Left cardiac atrium (tissue), 4 donors: ENCODE measurements around the gene CEL. TPM values are rescaled to one million over a fixed set of nuclear protein-coding genes. Genes with fewer than 3 reads are reported as not detected.

ENCODE experiments used
- ATAC-seq, 2 donors: fragments of 200-7000 bp; cut with Tn5 transposase; one replicate each; pipeline ENCODE4 v1.9.1; 2020; ENCODE audit warnings: mild to moderate bottlenecking in 2 of 2, moderate library complexity in 2 of 2
- DNase-seq: peaks from one replicate; pipeline ENCODE4 v3.0.0-alpha.2; 2020
- intact Hi-C, 2 donors: fragments of 100-400 bp; cut with DNase I; formaldehyde crosslinking; loops; one replicate each; pipeline versions ENCODE4 v1.14.1 to v1.15.1; 2022 to 2023
- total RNA-seq, 2 donors: library from RNA; stranded (reverse); fragmentation: NEBNext Ultra II Directional; extraction: Animal tissue kit (Norgen Biotek cat#: 25700); gene quantifications; one replicate each; pipeline ENCODE4 v1.2.1, GENCODE V29; 2021
- donor health status: DM: no; HTN: yes; CAD: no.
- donor health status: DM: no; HTN: yes; CAD: no; lungs with severe emphysema.
- donor health status: DM: yes; HTN: yes; CAD: no.
- donor health status: Dilated cardiomyopathy.

CEL gene
- total RNA-seq, 2 donors from 2014 or later, result 2.5 to 8.8 TPM

DNA sequence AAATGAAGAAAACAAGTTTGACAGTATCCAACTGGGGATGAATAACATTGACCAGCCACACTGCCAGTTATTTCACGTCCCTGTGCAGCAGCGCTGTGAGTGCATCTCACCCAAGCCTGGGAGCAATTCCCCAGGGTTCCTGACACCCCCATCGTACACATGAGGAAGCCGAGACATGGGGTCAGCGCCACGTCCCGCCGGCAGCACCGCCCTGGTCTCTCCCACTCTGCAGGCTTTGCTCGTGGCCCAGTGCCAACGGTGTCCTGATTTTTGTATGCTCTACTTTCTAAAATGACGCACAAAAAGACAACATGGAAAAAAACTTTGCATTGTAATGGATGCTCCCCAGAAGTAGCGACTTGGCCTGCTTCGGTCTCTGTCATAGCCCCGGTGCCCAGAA, 16.6 kb upstream of the CEL start:
- intact Hi-C loops, result loop anchor here in 1 of 2 donors (10.0 kb wide), 1 partner anchor 100 kb away; no protein-coding TSS in a partner anchor
- DNase-seq, result no peak
- ATAC-seq, result no peak

DNA sequence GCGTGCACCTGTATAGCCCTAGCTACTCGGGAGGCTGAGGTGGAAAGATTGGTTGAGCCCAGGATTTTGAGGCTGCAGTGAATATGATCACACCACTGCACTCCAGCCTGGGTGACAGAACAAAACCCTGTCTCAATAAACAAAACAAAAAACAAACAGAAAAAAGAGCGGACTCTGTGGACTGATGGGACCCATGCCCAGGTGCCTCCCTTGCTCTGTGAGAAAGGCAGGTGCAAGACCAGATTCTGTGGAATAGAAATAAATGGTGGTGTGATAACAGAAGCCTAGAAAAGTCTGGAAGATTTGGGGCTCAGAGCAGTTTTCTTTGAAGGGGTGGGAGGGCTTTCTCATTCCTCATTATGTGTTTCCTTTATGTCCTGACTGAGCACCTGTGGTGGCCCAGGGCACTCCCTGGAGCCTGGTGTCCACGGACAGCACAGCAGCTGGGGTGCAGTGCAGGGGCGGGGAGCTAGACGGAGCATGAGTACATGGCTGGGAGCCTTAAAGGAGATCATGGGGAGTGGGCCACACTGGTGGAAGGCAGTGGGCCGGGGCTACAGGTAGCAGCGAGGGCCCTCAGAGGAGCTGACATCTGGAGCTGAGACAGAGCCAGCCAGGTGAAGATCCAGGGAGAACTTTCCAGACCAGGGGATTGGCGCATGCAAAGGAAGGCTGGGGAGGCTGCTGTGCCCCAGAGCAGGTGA, 15.4 kb upstream of the CEL start:
- no peak for ATAC-seq
- intact Hi-C loops, result loop anchor here in 1 of 2 donors (10.0 kb wide), 1 partner anchor 98 kb away; no protein-coding TSS in a partner anchor
- DNase-seq, result no peak

GRCh38 chr9:133046900-133047295, 14.9 kb upstream of the CEL start:
- ATAC-seq, result no peak
- intact Hi-C loops, result loop anchor here in 1 of 2 donors (10.0 kb wide), 1 partner anchor 98 kb away; no protein-coding TSS in a partner anchor
- DNase-seq, result no peak

GRCh38 chr9:133048595-133048994, 13.2 kb upstream of the CEL start:
- intact Hi-C loops, result loop anchor here in 1 of 2 donors (10.0 kb wide), 1 partner anchor 96 kb away; no protein-coding TSS in a partner anchor
- DNase-seq, result no peak
- ATAC-seq, result peak in 1 of 2 donors; percentile 14

- DNase-seq, result no peak
- ATAC-seq, result no peak
- intact Hi-C loops, result loop anchor here in 1 of 2 donors (10.0 kb wide), 1 partner anchor 96 kb away; no protein-coding TSS in a partner anchor
Observed at GRCh38 chr9:133049043-133049442, 12.7 kb upstream of the CEL start.

DNA sequence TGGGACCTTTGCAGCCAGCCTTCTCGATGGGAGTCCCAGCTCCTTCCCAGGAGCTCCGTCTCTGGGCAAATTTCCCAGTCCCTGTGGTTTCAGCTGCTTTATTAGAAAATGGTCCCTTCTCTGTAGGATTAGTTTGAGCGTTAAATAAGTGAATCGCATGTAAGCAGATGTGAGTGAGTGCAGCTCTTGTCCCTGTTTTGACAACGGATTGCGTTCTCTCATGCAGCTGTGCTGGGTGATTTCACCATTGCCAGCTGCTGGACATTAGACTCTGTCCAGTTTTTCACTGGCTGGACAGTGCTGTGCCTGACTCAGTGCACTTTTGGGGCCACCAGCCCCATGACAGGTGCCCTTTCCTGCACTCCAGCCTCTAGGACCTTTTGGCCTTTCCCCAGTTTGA, 11.6 kb upstream of the CEL start:
- intact Hi-C loops, result loop anchor here in 1 of 2 donors (5.0 kb wide), 1 partner anchor 97 kb away; no protein-coding TSS in a partner anchor
- DNase-seq (no peak), ATAC-seq (no peak)

GRCh38 chr9:133050781-133051180, 11.0 kb upstream of the CEL start:
- intact Hi-C loops, result loop anchor here in 1 of 2 donors (5.0 kb wide), 1 partner anchor 97 kb away; no protein-coding TSS in a partner anchor
- no peak for DNase-seq

DNA sequence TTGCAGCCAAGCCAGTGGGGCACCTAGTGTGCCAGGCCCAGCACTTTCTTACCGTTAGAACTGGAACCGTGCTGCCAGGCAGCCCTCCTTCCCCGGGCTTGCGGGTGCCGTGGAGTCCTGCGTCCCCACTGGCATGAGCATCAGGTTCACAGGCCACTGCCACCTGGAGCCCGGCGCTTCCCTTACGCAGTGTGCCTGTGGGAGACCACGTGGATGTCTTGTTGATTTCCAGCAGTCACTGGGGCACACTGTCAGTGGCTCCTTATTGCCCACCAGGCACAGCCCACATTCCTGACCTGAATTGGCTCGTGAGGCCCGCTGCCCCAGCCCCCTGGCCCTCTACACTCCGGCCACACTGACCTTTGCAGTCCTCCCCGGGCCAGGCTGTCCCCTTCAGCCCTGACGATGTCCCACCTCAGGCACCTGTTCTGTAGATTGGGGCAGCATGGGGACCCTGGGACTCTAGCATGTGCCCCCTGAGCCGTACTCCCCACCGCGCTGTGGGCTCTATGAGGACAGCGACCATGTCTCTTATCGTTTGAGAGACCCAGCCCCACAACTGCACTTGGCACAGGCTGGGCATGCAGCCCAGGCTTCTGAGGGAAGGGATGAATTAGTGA, 10.4 kb upstream of the CEL start:
- ATAC-seq (no peak), DNase-seq (no peak)
- intact Hi-C loops, result loop anchor here in 1 of 2 donors (5.0 kb wide), 1 partner anchor 96 kb away; no protein-coding TSS in a partner anchor

More at GRCh38 chr9:133050781-133051180, 11.0 kb upstream of the CEL start:
- no peak for ATAC-seq

DNA sequence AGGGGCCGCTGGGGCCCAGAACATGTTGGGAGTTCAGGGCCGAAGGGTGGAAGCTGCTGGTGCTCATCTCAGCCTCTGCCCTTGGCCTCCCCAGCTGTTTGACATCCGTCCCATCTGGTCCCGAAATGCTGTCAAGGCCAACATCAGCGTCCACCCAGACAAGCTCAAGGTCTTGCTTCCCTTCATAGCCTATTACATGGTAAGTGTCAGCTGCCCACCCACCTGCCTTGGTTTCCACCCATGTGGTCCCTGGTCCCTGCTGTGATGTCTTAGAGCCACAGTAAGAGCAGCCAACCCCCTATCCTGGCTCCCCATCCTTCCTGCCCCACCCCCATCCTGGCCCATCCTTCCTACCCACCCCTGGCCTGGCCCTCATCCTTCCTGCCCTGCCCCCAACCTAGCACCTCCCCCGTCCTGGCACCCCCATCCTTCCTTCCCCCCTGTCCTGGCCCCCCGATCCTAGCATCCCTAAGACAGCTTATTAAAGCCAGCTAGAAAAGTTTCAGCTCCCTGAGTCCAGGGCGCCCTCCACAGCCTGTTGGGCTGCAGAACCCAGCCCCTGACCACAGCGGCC, 9.7 kb upstream of the CEL start:
- ATAC-seq (no peak), DNase-seq (no peak)
- intact Hi-C loops, result loop anchor here in 1 of 2 donors (5.0 kb wide), 1 partner anchor 95 kb away; no protein-coding TSS in a partner anchor

DNA sequence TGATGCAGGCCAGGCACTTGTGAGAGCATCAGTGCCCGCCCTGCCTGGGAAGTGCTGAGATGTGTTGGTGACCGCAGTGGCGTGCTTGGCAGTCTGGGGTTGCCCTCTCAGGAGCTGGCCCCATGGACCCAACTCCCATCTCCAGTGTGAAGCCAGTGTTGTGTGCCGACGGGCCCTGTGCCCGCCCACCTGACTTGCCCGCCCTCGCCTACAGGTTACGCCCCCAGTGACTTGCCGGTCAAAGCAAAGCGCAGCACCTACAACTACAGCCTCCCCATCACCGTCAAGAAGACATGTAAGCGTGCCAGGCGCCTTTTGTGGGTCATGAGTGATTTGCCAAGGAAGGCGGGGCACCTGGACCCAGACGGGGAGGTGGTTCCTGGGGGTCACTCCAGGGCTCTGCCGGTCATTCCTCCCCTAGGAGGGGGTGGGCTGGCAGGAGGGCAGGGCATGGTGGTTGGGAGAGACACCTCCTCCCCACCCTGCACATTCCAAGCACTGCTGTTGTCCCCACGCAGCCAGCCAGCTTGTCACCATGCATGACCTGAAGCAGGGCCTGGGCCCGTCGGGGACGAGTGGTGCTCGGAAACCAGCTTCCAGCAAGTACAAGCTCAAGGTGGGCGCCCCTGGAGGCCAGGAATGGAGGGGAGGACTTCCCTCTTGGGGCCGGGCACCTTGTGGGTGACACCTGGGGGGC, 7.4 kb upstream of the CEL start:
- intact Hi-C loops, result loop anchor here in 1 of 2 donors (5.0 kb wide), 1 partner anchor 93 kb away; no protein-coding TSS in a partner anchor
- ATAC-seq (peak; percentile 43 to 52), DNase-seq (peak; percentile 35)

- ATAC-seq, result peak; percentile 81 to 93
- DNase-seq, result peak; percentile 76
- intact Hi-C loops, result loop anchor here in 1 of 2 donors (5.0 kb wide), 1 partner anchor 92 kb away; no protein-coding TSS in a partner anchor
Observed at GRCh38 chr9:133054966-133055365, 6.8 kb upstream of the CEL start.

GRCh38 chr9:133055788-133056420, 5.9 kb upstream of the CEL start:
- DNase-seq (no peak), ATAC-seq (no peak)
- intact Hi-C loops, result no loop called here

DNA sequence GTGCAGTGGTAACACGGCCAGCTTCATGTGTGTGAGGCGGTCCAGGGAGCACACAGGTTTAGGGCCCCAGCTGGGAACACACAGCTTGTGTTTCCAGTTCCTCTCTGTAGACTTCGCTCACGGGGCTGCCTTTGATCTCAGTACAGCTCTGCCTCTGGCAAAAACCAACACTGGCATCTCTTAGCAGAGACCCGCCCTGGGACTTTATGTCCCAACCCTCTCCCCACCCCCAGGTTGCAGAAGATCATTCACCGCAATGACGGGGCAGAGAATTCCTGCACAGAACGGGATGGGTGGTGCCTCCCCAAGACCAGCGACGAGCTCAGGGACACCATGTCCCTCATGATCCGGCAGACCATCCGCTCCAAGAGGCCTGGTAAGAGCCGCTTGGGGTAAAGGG, 5.2 kb upstream of the CEL start:
- ATAC-seq, result no peak
- intact Hi-C loops, result no loop called here
- DNase-seq, result no peak

DNA sequence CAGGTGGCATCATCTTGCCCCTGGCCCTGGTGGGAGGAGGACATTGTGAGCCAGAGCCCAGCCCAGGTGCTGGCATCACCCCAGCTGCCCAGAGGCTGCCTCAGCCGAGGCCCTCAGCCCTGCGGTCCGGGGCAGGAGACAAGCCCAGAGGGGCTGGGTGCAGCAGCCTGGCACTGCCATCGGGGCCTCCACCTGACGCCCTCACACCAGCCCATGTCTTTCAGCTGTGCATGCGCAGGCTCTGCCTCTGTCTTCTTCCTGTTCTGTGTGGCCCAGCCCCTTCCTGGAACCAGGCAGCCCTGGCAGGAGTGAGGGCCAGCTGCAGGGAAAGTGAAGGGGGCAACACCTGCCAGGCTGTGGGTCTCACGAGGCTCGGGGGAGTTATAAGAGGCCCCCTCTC, 4.8 kb upstream of the CEL start:
- intact Hi-C loops, result no loop called here
- DNase-seq (no peak), ATAC-seq (no peak)

GRCh38 chr9:133057553-133057952, 4.2 kb upstream of the CEL start:
- intact Hi-C loops, result no loop called here
- ATAC-seq (no peak), DNase-seq (no peak)

- intact Hi-C loops, result no loop called here
- ATAC-seq (no peak), DNase-seq (no peak)
Observed at GRCh38 chr9:133058071-133058470, 3.7 kb upstream of the CEL start.

DNA sequence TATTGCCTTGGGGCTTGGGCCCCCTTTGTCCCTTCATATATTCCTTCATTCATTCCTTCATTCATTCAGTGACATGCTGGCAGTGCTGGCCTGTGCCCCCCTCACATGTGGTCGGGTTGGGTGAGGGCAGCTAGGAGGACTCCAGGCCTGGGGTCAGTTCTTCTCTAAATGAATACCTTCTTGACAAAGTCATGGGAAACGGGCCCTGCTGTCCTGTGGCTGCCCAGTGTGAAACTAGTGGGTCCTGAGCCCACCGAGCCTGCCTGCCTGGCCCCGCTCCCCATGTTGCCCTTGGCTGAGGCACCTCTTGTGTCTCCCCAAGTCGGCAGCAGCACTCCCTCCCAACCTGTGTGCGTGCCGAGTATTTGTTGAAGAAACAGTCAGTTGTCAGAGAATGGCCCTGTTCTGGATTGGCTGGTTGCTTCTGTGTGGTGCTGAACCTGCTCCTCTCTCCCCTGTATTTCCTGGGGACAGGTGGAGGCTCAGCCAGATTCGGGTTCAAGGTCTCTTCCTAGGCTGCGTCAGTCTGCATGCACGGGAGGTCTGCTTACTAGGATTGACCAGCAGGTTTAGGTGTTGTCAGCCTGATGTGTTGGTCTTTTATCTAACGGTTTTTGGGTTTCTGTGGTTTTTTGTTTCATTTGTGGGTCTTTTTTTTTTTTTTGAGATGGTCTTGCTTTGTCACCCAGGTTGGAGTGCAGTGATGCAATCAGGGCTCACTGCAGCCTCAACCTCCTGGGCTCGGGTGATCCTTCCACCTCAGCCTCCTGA, 3.0 kb upstream of the CEL start:
- DNase-seq, result no peak
- no peak for ATAC-seq
- intact Hi-C loops, result no loop called here

GRCh38 chr9:133059623-133060022, 2.2 kb upstream of the CEL start:
- ATAC-seq (no peak), DNase-seq (no peak)
- intact Hi-C loops, result no loop called here
